Right kidney (tissue), 1 donor: ENCODE measurements around the gene P2RX3.
"Not testable (repeated sequence)": the region's sequence is repeated elsewhere in the genome, so short reads cannot be mapped to it uniquely, and the experiment has no call there.

Source experiments
- DNase-seq: peaks from one replicate; pipeline ENCODE4 v3.0.0-alpha.2; 2016

Gene P2RX3

GRCh38 chr11:57399221-57399620, 61.1 kb downstream of the P2RX3 start:
- DNase-seq, result no peak

- DNase-seq, result no peak
Measured at GRCh38 chr11:57399972-57400578, 61.9 kb downstream of the P2RX3 start.

GRCh38 chr11:57402188-57403002, 64.2 kb downstream of the P2RX3 start:
- DNase-seq, result no peak

GRCh38 chr11:57403003-57403801, 65.0 kb downstream of the P2RX3 start:
- not testable (repeated sequence) for DNase-seq

- DNase-seq, result no peak
Measured at GRCh38 chr11:57403802-57404147, 65.6 kb downstream of the P2RX3 start.

- no peak for DNase-seq
Measured at GRCh38 chr11:57405271-57405860, 67.2 kb downstream of the P2RX3 start.

GRCh38 chr11:57406337-57406904, 68.3 kb downstream of the P2RX3 start:
- no peak for DNase-seq

GRCh38 chr11:57407010-57407920, 69.1 kb downstream of the P2RX3 start:
- no peak for DNase-seq

GRCh38 chr11:57407941-57408475, 69.9 kb downstream of the P2RX3 start:
- no peak for DNase-seq

- DNase-seq, result no peak
Measured at GRCh38 chr11:57408771-57409170, 70.6 kb downstream of the P2RX3 start.

- no peak for DNase-seq
Measured at GRCh38 chr11:57409321-57410100, 71.4 kb downstream of the P2RX3 start.

GRCh38 chr11:57410287-57410686, 72.1 kb downstream of the P2RX3 start:
- DNase-seq, result no peak

GRCh38 chr11:57413681-57414080, 75.5 kb downstream of the P2RX3 start:
- no peak for DNase-seq

GRCh38 chr11:57414612-57415212, 76.6 kb downstream of the P2RX3 start:
- DNase-seq, result no peak

- DNase-seq, result no peak
Measured at GRCh38 chr11:57416436-57416835, 78.3 kb downstream of the P2RX3 start.

- DNase-seq, result no peak
Measured at GRCh38 chr11:57417056-57417455, 78.9 kb downstream of the P2RX3 start.

GRCh38 chr11:57418131-57418530, 80.0 kb downstream of the P2RX3 start:
- DNase-seq, result no peak

- DNase-seq, result no peak
Measured at GRCh38 chr11:57419146-57419545, 81.0 kb downstream of the P2RX3 start.

GRCh38 chr11:57421066-57421465, 82.9 kb downstream of the P2RX3 start:
- no peak for DNase-seq

- DNase-seq, result no peak
Measured at GRCh38 chr11:57421805-57422204, 83.7 kb downstream of the P2RX3 start.
